Spleen (tissue), 7 donors: Measurements from ENCODE around the gene PEAK3.

Experiments used
- CTCF ChIP-seq, 11 experiments: fragments of 200-600 bp in 7 of 11; fragments of 450-650 bp in 4 of 11; sonication (generic) in 4 of 11; IDR thresholded peaks in 8 of 11; conservative IDR thresholded peaks in 3 of 11; 1 replicate in 7 of 11; 2 replicates in 4 of 11; pipeline versions ENCODE4 v1.4.0 to v1.8.0; 2016 to 2021; ENCODE audit warnings: antibody characterized with exemption in 11 of 11, inconsistent platforms in 4 of 11, mild to moderate bottlenecking in 1 of 11
- POLR2A ChIP-seq, 3 donors: fragments of 450-650 bp; IDR thresholded peaks; one replicate each; pipeline ENCODE4 v1.5.1; 2017; ENCODE audit warnings: antibody characterized with exemption in 3 of 3, mild to moderate bottlenecking in 1 of 3
- POLR2AphosphoS5 ChIP-seq, 3 donors: sonication (generic); formaldehyde crosslinking; IDR thresholded peaks; one replicate each; pipeline ENCODE4 v1.5.1; 2017; ENCODE audit warnings: antibody characterized with exemption in 3 of 3
- donor health status: DM: no; HTN: no; CAD: no; lungs with moderate emphysema.
- donor health status: DM: no; HTN: no; CAD: no.
- donor health status: DM: no; HTN: no; CAD: no.

- TF ChIP-seq CTCF (IDR thresholded peaks at IDR 0.05 in 8 of 11, conservative IDR thresholded peaks at IDR 0.05 in 3 of 11) (no peak), POLR2A (IDR thresholded peaks at IDR 0.05) (no peak), POLR2AphosphoS5 (IDR thresholded peaks at IDR 0.05) (peak in 1 of 3 donors; percentile 9)
Observed at GRCh38 chr19:2260341-2260805, 21.6 kb downstream of the PEAK3 start.
